ENCODE results near the gene EPHB2.

The EPHB2 gene

DNA sequence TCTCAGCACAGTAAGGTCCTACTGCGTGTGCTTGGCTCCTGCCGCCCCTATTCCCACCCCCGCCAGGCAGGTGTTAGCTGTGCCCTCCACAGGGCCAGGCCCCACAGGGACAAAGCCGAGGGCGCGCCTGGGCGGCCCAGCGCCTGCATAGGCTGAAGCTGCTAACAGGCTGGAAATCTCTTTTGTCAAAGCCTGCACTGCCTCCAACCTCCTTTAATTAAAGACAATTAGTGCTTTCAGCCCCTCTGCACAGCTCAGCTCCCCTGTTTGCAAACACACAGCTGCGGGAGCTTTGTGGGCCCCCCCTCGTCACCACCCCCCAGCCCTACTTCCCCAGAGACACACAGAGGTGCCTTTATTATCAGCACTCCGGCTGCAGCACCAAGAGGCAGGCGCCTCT lies 95.9 kb downstream of the EPHB2 start:
- no peaks in the 10 kb centered on the region for H3K9me3 ChIP-seq (ENCODE audit: severe bottlenecking)
- H3K4me3 ChIP-seq (ENCODE audit: low read depth, low read length): no peak overlapping the region
- no peak overlapping the region for H3K27ac ChIP-seq
- H3K36me3 ChIP-seq: no peaks in the 10 kb centered on the region
- no peak for DNase-seq
- no peaks in the 10 kb centered on the region for H3K27me3 ChIP-seq (ENCODE audit: insufficient read depth, low read depth, severe bottlenecking)
- TF ChIP-seq, protein P1, sequence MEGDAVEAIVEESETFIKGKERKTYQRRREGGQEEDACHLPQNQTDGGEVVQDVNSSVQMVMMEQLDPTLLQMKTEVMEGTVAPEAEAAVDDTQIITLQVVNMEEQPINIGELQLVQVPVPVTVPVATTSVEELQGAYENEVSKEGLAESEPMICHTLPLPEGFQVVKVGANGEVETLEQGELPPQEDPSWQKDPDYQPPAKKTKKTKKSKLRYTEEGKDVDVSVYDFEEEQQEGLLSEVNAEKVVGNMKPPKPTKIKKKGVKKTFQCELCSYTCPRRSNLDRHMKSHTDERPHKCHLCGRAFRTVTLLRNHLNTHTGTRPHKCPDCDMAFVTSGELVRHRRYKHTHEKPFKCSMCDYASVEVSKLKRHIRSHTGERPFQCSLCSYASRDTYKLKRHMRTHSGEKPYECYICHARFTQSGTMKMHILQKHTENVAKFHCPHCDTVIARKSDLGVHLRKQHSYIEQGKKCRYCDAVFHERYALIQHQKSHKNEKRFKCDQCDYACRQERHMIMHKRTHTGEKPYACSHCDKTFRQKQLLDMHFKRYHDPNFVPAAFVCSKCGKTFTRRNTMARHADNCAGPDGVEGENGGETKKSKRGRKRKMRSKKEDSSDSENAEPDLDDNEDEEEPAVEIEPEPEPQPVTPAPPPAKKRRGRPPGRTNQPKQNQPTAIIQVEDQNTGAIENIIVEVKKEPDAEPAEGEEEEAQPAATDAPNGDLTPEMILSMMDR (IDR thresholded peaks at IDR 0.05; ENCODE audit: low read depth, low read length): no peak

DNA sequence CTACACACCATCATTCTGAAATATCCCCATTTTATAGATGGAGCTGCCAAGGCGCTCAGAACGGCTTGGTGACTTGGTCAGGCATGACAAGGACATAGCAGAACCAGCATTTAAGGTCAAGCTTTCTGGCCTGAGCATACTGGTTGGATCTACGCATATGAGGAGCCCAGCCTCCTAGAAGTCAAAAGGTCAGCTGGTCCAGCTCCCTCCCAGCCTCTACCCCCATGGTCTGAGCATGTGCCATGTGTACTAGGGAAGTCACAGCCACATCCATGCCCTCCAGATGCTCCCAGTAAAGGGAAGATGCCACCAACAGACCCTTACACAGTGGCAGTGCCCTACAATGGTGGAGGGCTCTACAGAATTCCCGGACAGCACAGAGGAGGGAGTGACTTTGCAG lies 96.7 kb downstream of the EPHB2 start:
- Histone ChIP-seq H3K27me3 (ENCODE audit: insufficient read depth, low read depth, severe bottlenecking) (no peaks in the 10 kb centered on the region), H3K9me3 (ENCODE audit: severe bottlenecking) (no peaks in the 10 kb centered on the region), H3K27ac (no peak overlapping the region), H3K4me3 (ENCODE audit: low read depth, low read length) (no peak overlapping the region), H3K36me3 (no peaks in the 10 kb centered on the region)
- DNase-seq: no peak
- TF ChIP-seq, protein P1 (IDR thresholded peaks at IDR 0.05; ENCODE audit: low read depth, low read length): no peak

DNA sequence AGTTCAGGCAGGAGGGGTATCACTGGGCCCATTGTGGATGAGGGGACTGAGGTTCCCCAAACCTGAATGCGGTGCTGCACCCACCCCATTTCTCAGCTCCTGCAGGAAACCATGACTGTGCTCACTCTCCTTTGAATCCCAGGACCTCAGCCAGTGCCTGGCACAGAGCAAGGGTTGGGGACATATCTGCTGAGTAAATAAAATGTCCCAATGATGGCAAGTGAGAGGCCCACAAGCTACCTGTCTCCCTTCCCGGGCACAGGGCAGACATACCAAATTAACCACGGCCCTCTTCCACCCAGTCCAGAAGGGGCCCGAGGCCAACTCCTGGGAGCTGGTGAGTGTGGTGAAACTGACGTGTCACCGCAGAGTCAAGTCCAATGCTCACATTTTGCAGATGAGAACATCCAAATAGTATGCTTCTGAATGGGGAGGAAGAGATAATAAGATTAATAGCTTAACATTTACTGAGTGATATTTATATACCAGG lies 97.6 kb downstream of the EPHB2 start:
- TF ChIP-seq, protein P1 (IDR thresholded peaks at IDR 0.05; ENCODE audit: low read depth, low read length): no peak
- H3K4me3 ChIP-seq (ENCODE audit: low read depth, low read length): no peak overlapping the region
- DNase-seq: no peak
- H3K27me3 ChIP-seq (ENCODE audit: insufficient read depth, low read depth, severe bottlenecking): no peaks in the 10 kb centered on the region
- H3K27ac ChIP-seq: no peak overlapping the region
- H3K36me3 ChIP-seq: no peaks in the 10 kb centered on the region
- H3K9me3 ChIP-seq (ENCODE audit: severe bottlenecking): no peaks in the 10 kb centered on the region

DNA sequence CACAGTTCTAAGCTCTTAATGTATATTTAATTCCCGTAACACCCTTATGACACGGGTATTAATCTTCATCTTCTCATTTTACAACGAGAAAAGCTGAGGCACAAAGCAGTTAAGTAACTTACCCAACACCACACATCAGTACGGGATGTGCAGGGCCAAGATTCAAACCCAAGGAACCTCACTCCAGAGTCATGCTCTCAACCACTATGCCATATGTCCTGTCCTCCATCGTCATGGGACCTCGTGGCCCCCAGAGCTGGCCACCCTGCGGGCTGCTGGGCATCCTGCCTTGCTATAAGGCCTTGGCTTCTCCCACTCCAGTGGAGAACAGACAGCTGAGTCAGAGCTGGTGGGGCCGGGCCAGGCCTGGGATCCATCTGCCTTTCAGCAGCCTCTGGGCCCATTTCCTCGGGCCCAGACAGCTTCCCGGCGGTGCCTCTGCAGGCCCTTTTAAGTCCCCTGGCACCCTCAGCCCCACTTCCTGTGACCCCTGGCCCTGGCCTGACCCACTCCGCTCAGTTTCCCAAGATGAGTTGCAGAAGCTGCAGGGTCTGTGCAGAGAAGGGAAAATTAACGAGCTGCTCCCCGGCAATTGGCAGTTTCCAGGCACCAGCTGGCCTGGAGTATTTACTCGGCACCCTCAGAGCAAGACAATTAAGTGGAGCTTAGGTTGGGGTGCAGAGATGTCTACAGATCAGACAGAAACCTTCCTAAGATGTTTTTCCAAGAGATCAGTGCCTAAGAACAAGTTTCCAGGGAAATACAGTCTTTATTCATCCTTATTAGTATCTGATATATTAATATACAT lies 98.2 kb downstream of the EPHB2 start:
- Histone ChIP-seq H3K4me3 (ENCODE audit: low read depth, low read length) (no peak overlapping the region), H3K27ac (no peak overlapping the region)

DNA sequence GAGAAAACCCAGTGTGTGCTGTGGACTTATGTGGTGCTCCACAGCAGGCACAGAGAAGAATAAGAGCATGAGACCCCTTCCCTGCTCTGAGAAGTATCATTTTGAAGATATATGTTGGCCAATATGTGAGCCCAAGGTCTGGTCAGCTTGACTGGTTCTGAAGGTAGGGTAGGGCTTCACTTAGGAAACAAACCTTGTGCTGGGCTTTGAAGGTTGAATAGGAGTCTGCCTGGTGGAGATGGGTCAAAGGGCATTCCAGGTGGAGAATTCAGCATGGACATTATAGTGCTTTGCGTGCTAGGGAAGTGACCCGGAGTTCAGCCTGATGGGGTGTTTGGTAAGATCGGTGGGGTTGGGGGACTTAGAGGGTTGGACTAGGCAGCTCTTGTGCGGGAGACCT lies 99.1 kb downstream of the EPHB2 start:
- DNase-seq: no peak
- Histone ChIP-seq H3K4me3 (ENCODE audit: low read depth, low read length) (no peak overlapping the region), H3K36me3 (no peaks in the 10 kb centered on the region), H3K9me3 (ENCODE audit: severe bottlenecking) (no peaks in the 10 kb centered on the region), H3K27ac (no peak overlapping the region), H3K27me3 (ENCODE audit: insufficient read depth, low read depth, severe bottlenecking) (no peaks in the 10 kb centered on the region)
- TF ChIP-seq, protein P1 (IDR thresholded peaks at IDR 0.05; ENCODE audit: low read depth, low read length): no peak

More for the DNA sequence above, 98.2 kb downstream of the EPHB2 start:
- Histone ChIP-seq H3K36me3 (no peaks in the 10 kb centered on the region), H3K9me3 (ENCODE audit: severe bottlenecking) (no peaks in the 10 kb centered on the region), H3K27me3 (ENCODE audit: insufficient read depth, low read depth, severe bottlenecking) (no peaks in the 10 kb centered on the region)
- DNase-seq: peak; percentile 48
- TF ChIP-seq, protein P1 (IDR thresholded peaks at IDR 0.05; ENCODE audit: low read depth, low read length): no peak
